K562 (cell line): ENCODE measurements around the gene SCYL1. TPM values are rescaled to one million over a fixed set of nuclear protein-coding genes. Genes with fewer than 3 reads are reported as not detected.

ENCODE experiments used
- MECOM ChIP-seq: fragments of 250-450 bp; sonication (Bioruptor Pico); IDR thresholded peaks from 2 replicates; pipeline ENCODE4 v1.8.0; 2022; ENCODE audit warnings: inconsistent platforms
- NFIC ChIP-seq: fragments of 450-650 bp; IDR thresholded peaks from 2 replicates; pipeline ENCODE4 v1.6.1; 2017; ENCODE audit warnings: mild to moderate bottlenecking, inconsistent platforms
- TAL1 ChIP-seq: fragments of 450-650 bp; IDR thresholded peaks from 2 replicates; pipeline ENCODE4 v1.6.1; 2016; ENCODE audit warnings: mild to moderate bottlenecking
- TOE1 ChIP-seq, 2 experiments: fragments of 450-650 bp in 1 of 2; sonication (generic) in 1 of 2; formaldehyde crosslinking in 1 of 2; IDR thresholded peaks; 2 replicates each; pipeline versions ENCODE4 v1.7.1 to v1.8.0; 2016 to 2022; ENCODE audit warnings: borderline replicate concordance in 2 of 2, mild to moderate bottlenecking in 2 of 2, antibody characterized with exemption in 1 of 2, inconsistent platforms in 1 of 2, low read depth in 1 of 2, missing genetic modification reagents in 1 of 2, moderate library complexity in 1 of 2
- ZBTB2 ChIP-seq: fragments of 450-650 bp; IDR thresholded peaks from 2 replicates; pipeline ENCODE4 v1.6.1; 2016; ENCODE audit warnings: antibody characterized with exemption
- ZFP30 ChIP-seq: fragments of 250-450 bp; sonication (Bioruptor Pico); IDR thresholded peaks from 2 replicates; pipeline ENCODE4 v1.8.0; 2022; ENCODE audit warnings: moderate library complexity, mild to moderate bottlenecking, inconsistent platforms, borderline replicate concordance
- ZNF197 ChIP-seq: fragments of 200-800 bp; sonication (Bioruptor generic); IDR thresholded peaks from 2 replicates; pipeline ENCODE4 v1.6.1; 2016; ENCODE audit warnings: low read depth, missing genetic modification characterization, missing compliant biosample characterization
- ZNF217 ChIP-seq: sonication (generic); formaldehyde crosslinking; IDR thresholded peaks from 2 replicates; pipeline ENCODE4 v1.8.0; 2022; ENCODE audit warnings: mild to moderate bottlenecking, missing genetic modification reagents
- ZNF740 ChIP-seq, 3 experiments: fragments of 200-800 bp in 1 of 3; sonication (Bioruptor generic) in 1 of 3; sonication (generic) in 1 of 3; formaldehyde crosslinking in 1 of 3; IDR thresholded peaks; 2 replicates each; pipeline versions ENCODE4 v1.6.1 to v1.8.0; 2016 to 2022; ENCODE audit warnings: mild to moderate bottlenecking in 2 of 3, missing compliant biosample characterization in 2 of 3, missing genetic modification characterization in 2 of 3, missing genetic modification reagents in 1 of 3
- polyA plus RNA-seq, 8 experiments: library from polyadenylated mRNA; depleted of rRNA in 4 of 8; stranded (reverse) in 5 of 8; unstranded in 3 of 8; fragments of >200 nt; fragmentation: Nextera tagmentation in 2 of 8; fragmentation: Illumina TruSeq in 1 of 8; extraction: Ambion mirVana in 2 of 8; extraction: Trizol in 1 of 8; gene quantifications; 2 replicates each; pipeline versions ENCODE4 v1.2.1 to v1.2.3, GENCODE V29; 2011 to 2014; ENCODE audit warnings: inconsistent platforms in 1 of 8, missing spikeins in 1 of 8
- total RNA-seq, 7 experiments: library from RNA; depleted of rRNA in 6 of 7; stranded (reverse); fragments of >200 nt in 6 of 7; fragmentation: Illumina TruSeq in 2 of 7; extraction: Trizol in 2 of 7; gene quantifications; 2 replicates each; pipeline versions ENCODE4 v1.2.1 to v1.2.3, GENCODE V29; 2011 to 2021; ENCODE audit warnings: low replicate concordance in 1 of 7
- TF ChIP-seq, protein P1 (sequence below), 2 experiments: fragments of 450-650 bp in 1 of 2; IDR thresholded peaks; 2 replicates each; pipeline ENCODE4 v1.6.1; 2011 to 2017; ENCODE audit warnings: low read depth in 2 of 2, antibody characterized with exemption in 1 of 2, borderline replicate concordance in 1 of 2, low read length in 1 of 2, mild to moderate bottlenecking in 1 of 2, mixed read lengths in 1 of 2; ENCODE audit not compliant: control insufficient read depth in 1 of 2
- TF ChIP-seq, protein P2 (sequence below): fragments of 200-800 bp; sonication (Bioruptor generic); IDR thresholded peaks from 2 replicates; pipeline ENCODE4 v1.6.1; 2017; ENCODE audit warnings: missing genetic modification characterization, missing compliant biosample characterization
- TF ChIP-seq, protein P3 (sequence below): fragments of 450-650 bp; IDR thresholded peaks from 2 replicates; pipeline ENCODE4 v1.6.1; 2017; ENCODE audit warnings: antibody characterized with exemption

The SCYL1 gene
- total and polyA plus RNA-seq, 9 of the 15 experiments (the other 6 are each of a cell fraction or from before 2014, with no cell fraction given) = 1.9 to 145 (median 57.6) TPM

- TF ChIP-seq, protein P1, sequence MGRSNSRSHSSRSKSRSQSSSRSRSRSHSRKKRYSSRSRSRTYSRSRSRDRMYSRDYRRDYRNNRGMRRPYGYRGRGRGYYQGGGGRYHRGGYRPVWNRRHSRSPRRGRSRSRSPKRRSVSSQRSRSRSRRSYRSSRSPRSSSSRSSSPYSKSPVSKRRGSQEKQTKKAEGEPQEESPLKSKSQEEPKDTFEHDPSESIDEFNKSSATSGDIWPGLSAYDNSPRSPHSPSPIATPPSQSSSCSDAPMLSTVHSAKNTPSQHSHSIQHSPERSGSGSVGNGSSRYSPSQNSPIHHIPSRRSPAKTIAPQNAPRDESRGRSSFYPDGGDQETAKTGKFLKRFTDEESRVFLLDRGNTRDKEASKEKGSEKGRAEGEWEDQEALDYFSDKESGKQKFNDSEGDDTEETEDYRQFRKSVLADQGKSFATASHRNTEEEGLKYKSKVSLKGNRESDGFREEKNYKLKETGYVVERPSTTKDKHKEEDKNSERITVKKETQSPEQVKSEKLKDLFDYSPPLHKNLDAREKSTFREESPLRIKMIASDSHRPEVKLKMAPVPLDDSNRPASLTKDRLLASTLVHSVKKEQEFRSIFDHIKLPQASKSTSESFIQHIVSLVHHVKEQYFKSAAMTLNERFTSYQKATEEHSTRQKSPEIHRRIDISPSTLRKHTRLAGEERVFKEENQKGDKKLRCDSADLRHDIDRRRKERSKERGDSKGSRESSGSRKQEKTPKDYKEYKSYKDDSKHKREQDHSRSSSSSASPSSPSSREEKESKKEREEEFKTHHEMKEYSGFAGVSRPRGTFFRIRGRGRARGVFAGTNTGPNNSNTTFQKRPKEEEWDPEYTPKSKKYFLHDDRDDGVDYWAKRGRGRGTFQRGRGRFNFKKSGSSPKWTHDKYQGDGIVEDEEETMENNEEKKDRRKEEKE (IDR thresholded peaks at IDR 0.05; ENCODE audit: borderline replicate concordance in 1 of 2, control insufficient read depth in 1 of 2, low read depth in 2 of 2, low read length in 1 of 2) = peak; percentile 67 to 99
- TF ChIP-seq, protein P2, sequence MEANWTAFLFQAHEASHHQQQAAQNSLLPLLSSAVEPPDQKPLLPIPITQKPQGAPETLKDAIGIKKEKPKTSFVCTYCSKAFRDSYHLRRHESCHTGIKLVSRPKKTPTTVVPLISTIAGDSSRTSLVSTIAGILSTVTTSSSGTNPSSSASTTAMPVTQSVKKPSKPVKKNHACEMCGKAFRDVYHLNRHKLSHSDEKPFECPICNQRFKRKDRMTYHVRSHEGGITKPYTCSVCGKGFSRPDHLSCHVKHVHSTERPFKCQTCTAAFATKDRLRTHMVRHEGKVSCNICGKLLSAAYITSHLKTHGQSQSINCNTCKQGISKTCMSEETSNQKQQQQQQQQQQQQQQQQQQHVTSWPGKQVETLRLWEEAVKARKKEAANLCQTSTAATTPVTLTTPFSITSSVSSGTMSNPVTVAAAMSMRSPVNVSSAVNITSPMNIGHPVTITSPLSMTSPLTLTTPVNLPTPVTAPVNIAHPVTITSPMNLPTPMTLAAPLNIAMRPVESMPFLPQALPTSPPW (CRISPR knock-in tag) = no peak
- TF ChIP-seq ZNF217 (CRISPR knock-in tag) = no peak
- peak; percentile 89 for TF ChIP-seq ZNF197
- TF ChIP-seq ZFP30 = peak; percentile 79; the same call in 1 of the 2 replicates
- peak; percentile 57 for TF ChIP-seq ZNF740 (CRISPR knock-in tag; IDR thresholded peaks at IDR 0.05)
- no peak for TF ChIP-seq ZNF740 (tag; IDR thresholded peaks at IDR 0.05)
- 0 out of 2 replicates have a peak, but pooled peaks have one; percentile 15 for TF ChIP-seq MECOM (CRISPR knock-in tag)
- TF ChIP-seq, protein P3, sequence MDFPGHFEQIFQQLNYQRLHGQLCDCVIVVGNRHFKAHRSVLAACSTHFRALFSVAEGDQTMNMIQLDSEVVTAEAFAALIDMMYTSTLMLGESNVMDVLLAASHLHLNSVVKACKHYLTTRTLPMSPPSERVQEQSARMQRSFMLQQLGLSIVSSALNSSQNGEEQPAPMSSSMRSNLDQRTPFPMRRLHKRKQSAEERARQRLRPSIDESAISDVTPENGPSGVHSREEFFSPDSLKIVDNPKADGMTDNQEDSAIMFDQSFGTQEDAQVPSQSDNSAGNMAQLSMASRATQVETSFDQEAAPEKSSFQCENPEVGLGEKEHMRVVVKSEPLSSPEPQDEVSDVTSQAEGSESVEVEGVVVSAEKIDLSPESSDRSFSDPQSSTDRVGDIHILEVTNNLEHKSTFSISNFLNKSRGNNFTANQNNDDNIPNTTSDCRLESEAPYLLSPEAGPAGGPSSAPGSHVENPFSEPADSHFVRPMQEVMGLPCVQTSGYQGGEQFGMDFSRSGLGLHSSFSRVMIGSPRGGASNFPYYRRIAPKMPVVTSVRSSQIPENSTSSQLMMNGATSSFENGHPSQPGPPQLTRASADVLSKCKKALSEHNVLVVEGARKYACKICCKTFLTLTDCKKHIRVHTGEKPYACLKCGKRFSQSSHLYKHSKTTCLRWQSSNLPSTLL = peak; percentile 96
- peak; percentile 91 for TF ChIP-seq TOE1 (IDR thresholded peaks at IDR 0.05; ENCODE audit: borderline replicate concordance)
- TF ChIP-seq TOE1 (CRISPR knock-in tag; IDR thresholded peaks at IDR 0.05; ENCODE audit: borderline replicate concordance, low read depth) = 0 out of 2 replicates have a peak, but pooled peaks have one; percentile 23
- TF ChIP-seq TAL1 = no peak; the same call in 1 of the 2 replicates
- no peak for TF ChIP-seq ZBTB2
- peak; percentile 72 for TF ChIP-seq NFIC
These were observed 17.9 kb upstream of the SCYL1 start (continued) for GRCh38 chr11:65506772-65507505.
